Liver (tissue), 4 donors: ENCODE data around the gene TRIM21. TPM values are rescaled to one million over a fixed set of nuclear protein-coding genes. Genes with fewer than 3 reads are reported as not detected.

Source experiments
- polyA plus RNA-seq, 2 donors: library from polyadenylated mRNA; stranded (reverse) in 1 of 2; unstranded in 1 of 2; fragments of 200-250 nt in 1 of 2; fragments of >200 nt in 1 of 2; fragmentation: Nextera tagmentation in 1 of 2; extraction: Ambion mirVana in 1 of 2; gene quantifications; one replicate each; pipeline versions ENCODE4 v1.2.1 to v1.2.3, GENCODE V29; 2013 to 2015
- total RNA-seq, 2 donors: library from RNA; depleted of rRNA; stranded (reverse); fragments of >200 nt; gene quantifications; one replicate each; pipeline ENCODE4 v1.2.3, GENCODE V29; 2014
- donor health status: healthy.
- donor health status: healthy.
- donor health status: healthy.

Gene TRIM21
- total and polyA plus RNA-seq, 4 donors = 8.0 to 14.9 (median 12.4) TPM

Other genes starting within 250 kb of the TRIM21 start
- gene OR52B4, start 25.3 kb downstream of the TRIM21 start, total RNA-seq = not detected
- gene OR52B4, start 25.3 kb downstream of the TRIM21 start, polyA plus RNA-seq = not detected
- gene OR52K2, start 55.6 kb upstream of the TRIM21 start, total RNA-seq = not detected
- under 1 TPM in 1 of 2 donors, not detected in 1; 0.15 TPM for gene OR52K2, start 55.6 kb upstream of the TRIM21 start, polyA plus RNA-seq
- under 1 TPM in 1 of 2 donors, not detected in 1; under 0.01 TPM for gene OR52K1, start 88.9 kb upstream of the TRIM21 start, total RNA-seq
- gene OR52K1, start 88.9 kb upstream of the TRIM21 start, polyA plus RNA-seq = not detected
- gene OR52M1, start 151.5 kb upstream of the TRIM21 start, total RNA-seq = not detected
- gene OR52M1, start 151.5 kb upstream of the TRIM21 start, polyA plus RNA-seq = not detected
- gene OR52I2, start 188.0 kb upstream of the TRIM21 start, total RNA-seq = under 1 TPM in 1 of 2 donors, not detected in 1; under 0.01 TPM
- not detected for gene OR52I2, start 188.0 kb upstream of the TRIM21 start, polyA plus RNA-seq
- gene OR52I1, start 200.3 kb upstream of the TRIM21 start, total RNA-seq = not detected
- gene OR52I1, start 200.3 kb upstream of the TRIM21 start, polyA plus RNA-seq = not detected
- 10 to 100 TPM in 1 of 2 donors, 1 to 10 TPM in 1; 4.9 to 11.2 TPM for gene TRIM68, start 214.5 kb upstream of the TRIM21 start, total RNA-seq
- 1 to 10 TPM; 2.6 to 6.0 TPM for gene TRIM68, start 214.5 kb upstream of the TRIM21 start, polyA plus RNA-seq
- not detected for gene OR51D1, start 243.8 kb upstream of the TRIM21 start, total RNA-seq
- gene OR51D1, start 243.8 kb upstream of the TRIM21 start, polyA plus RNA-seq = not detected